ENCODE measurements around the gene SAMM50.

- TF ChIP-seq CTCF (IDR thresholded peaks at IDR 0.05) (no peak), POLR2A (IDR thresholded peaks at IDR 0.05) (no peak)
These were observed 48.3 kb downstream of the SAMM50 start for GRCh38 chr22:44003405-44004103.
